Nephron (organoid): ENCODE data around the gene MRTFA.

Experiments
- H3K27ac Mint-ChIP-seq, 3 experiments: 2 replicates each; pipeline ENCODE4 v1.8.0; 2020; ENCODE audit warnings: mixed read lengths in 3 of 3, mild to moderate bottlenecking in 2 of 3, moderate library complexity in 1 of 3
- H3K27me3 Mint-ChIP-seq: 2 replicates; pipeline ENCODE4 v1.8.0; 2021; ENCODE audit warnings: low read depth, mild to moderate bottlenecking, moderate library complexity, mixed read lengths
- H3K36me3 Mint-ChIP-seq: 2 replicates; pipeline ENCODE4 v1.8.0; 2020; ENCODE audit warnings: low read depth, mixed read lengths
- H3K4me1 Mint-ChIP-seq: 2 replicates; pipeline ENCODE4 v1.8.0; 2020; ENCODE audit warnings: mixed read lengths
- H3K4me3 Mint-ChIP-seq, 3 experiments: 2 replicates each; pipeline ENCODE4 v1.8.0; 2020; ENCODE audit warnings: mild to moderate bottlenecking in 3 of 3, mixed read lengths in 3 of 3, moderate library complexity in 2 of 3
- H3K9me3 Mint-ChIP-seq: 2 replicates; pipeline ENCODE4 v1.8.0; 2020; ENCODE audit warnings: mixed read lengths
- CTCF ChIP-seq, 3 experiments: fragments of 200-600 bp; sonication (generic); IDR thresholded peaks; one replicate each; pipeline ENCODE4 v1.5.0; 2021; ENCODE audit warnings: antibody characterized with exemption in 3 of 3; ENCODE audit not compliant: unreplicated experiment in 3 of 3

Gene MRTFA

GRCh38 chr22:40451210-40451609, 185.3 kb downstream of the MRTFA start:
- Mint-ChIP-seq H3K27ac (peak overlapping the region in 1 of 3 experiments; percentile 29), H3K9me3 (no peaks in the 10 kb centered on the region), H3K27me3 (no peaks in the 10 kb centered on the region), H3K4me3 (no peak overlapping the region), H3K4me1 (peaks cover 44% of the 10 kb centered on the region), H3K36me3 (peaks cover 3% of the 10 kb centered on the region)
- no peak for TF ChIP-seq CTCF (IDR thresholded peaks at IDR 0.05; ENCODE audit: unreplicated experiment in 3 of 3)

- Mint-ChIP-seq H3K36me3 (peaks cover 9% of the 10 kb centered on the region), H3K9me3 (no peaks in the 10 kb centered on the region)
These were observed 185.9 kb downstream of the MRTFA start for GRCh38 chr22:40450616-40451015.

GRCh38 chr22:40449676-40450035, 186.9 kb downstream of the MRTFA start:
- H3K4me3 Mint-ChIP-seq: no peak overlapping the region
- H3K27me3 Mint-ChIP-seq: no peaks in the 10 kb centered on the region
- peak overlapping the region in 2 of 3 experiments; percentile 57 to 67 for H3K27ac Mint-ChIP-seq
- TF ChIP-seq CTCF (IDR thresholded peaks at IDR 0.05; ENCODE audit: unreplicated experiment in 3 of 3): no peak
- H3K9me3 Mint-ChIP-seq: peaks cover 4% of the 10 kb centered on the region
- peaks cover 46% of the 10 kb centered on the region for H3K4me1 Mint-ChIP-seq
- peaks cover 15% of the 10 kb centered on the region for H3K36me3 Mint-ChIP-seq

More at GRCh38 chr22:40450616-40451015, 185.9 kb downstream of the MRTFA start:
- Mint-ChIP-seq H3K27ac (no peak overlapping the region), H3K27me3 (no peaks in the 10 kb centered on the region), H3K4me1 (peaks cover 46% of the 10 kb centered on the region), H3K4me3 (no peak overlapping the region)
- no peak for TF ChIP-seq CTCF (IDR thresholded peaks at IDR 0.05; ENCODE audit: unreplicated experiment in 3 of 3)

- TF ChIP-seq CTCF (IDR thresholded peaks at IDR 0.05; ENCODE audit: unreplicated experiment in 3 of 3): no peak
- peaks cover 28% of the 10 kb centered on the region for H3K36me3 Mint-ChIP-seq
- H3K4me3 Mint-ChIP-seq: no peak overlapping the region
- H3K27ac Mint-ChIP-seq: no peak overlapping the region
- H3K27me3 Mint-ChIP-seq: no peaks in the 10 kb centered on the region
- H3K4me1 Mint-ChIP-seq: peaks cover 38% of the 10 kb centered on the region
- H3K9me3 Mint-ChIP-seq: peaks cover 10% of the 10 kb centered on the region
These were observed 190.3 kb downstream of the MRTFA start for GRCh38 chr22:40446203-40446602.

- TF ChIP-seq CTCF (IDR thresholded peaks at IDR 0.05; ENCODE audit: unreplicated experiment in 3 of 3): no peak
- Mint-ChIP-seq H3K27me3 (no peaks in the 10 kb centered on the region), H3K4me3 (no peak overlapping the region), H3K4me1 (peaks cover 29% of the 10 kb centered on the region), H3K9me3 (peaks cover 10% of the 10 kb centered on the region), H3K27ac (no peak overlapping the region), H3K36me3 (peaks cover 28% of the 10 kb centered on the region)
These were observed 192.2 kb downstream of the MRTFA start for GRCh38 chr22:40444178-40444831.

GRCh38 chr22:40443732-40444131, 192.8 kb downstream of the MRTFA start:
- Mint-ChIP-seq H3K27ac (no peak overlapping the region), H3K4me3 (no peak overlapping the region), H3K36me3 (peaks cover 28% of the 10 kb centered on the region), H3K27me3 (no peaks in the 10 kb centered on the region), H3K9me3 (peaks cover 10% of the 10 kb centered on the region), H3K4me1 (peaks cover 25% of the 10 kb centered on the region)
- TF ChIP-seq CTCF (IDR thresholded peaks at IDR 0.05; ENCODE audit: unreplicated experiment in 3 of 3): no peak
